ENCODE results near the gene SERTAD2.

SERTAD2 gene

GRCh38 chr2:64686283-64686956 is 32.7 kb upstream of the SERTAD2 start:
- Mint-ChIP-seq H3K4me1 (peaks cover 19% of the 10 kb centered on the region), H3K9me3 (no peaks in the 10 kb centered on the region), H3K27me3 (ENCODE audit: low read depth, poor library complexity) (no peaks in the 10 kb centered on the region), H3K36me3 (ENCODE audit: low read depth) (no peaks in the 10 kb centered on the region), H3K4me3 (no peak overlapping the region), H3K27ac (no peak overlapping the region)
- no peak for DNase-seq
- no peak for TF ChIP-seq CTCF (IDR thresholded peaks at IDR 0.05)

- no peak for DNase-seq
- TF ChIP-seq CTCF (IDR thresholded peaks at IDR 0.05): no peak
- Mint-ChIP-seq H3K27ac (no peak overlapping the region), H3K4me1 (peaks cover 19% of the 10 kb centered on the region), H3K36me3 (ENCODE audit: low read depth) (no peaks in the 10 kb centered on the region), H3K9me3 (no peaks in the 10 kb centered on the region), H3K27me3 (ENCODE audit: low read depth, poor library complexity) (no peaks in the 10 kb centered on the region), H3K4me3 (no peak overlapping the region)
Measured at GRCh38 chr2:64685430-64685829, 31.7 kb upstream of the SERTAD2 start.

- H3K27ac Mint-ChIP-seq: no peak overlapping the region
Measured at GRCh38 chr2:64683771-64684510, 30.2 kb upstream of the SERTAD2 start.

GRCh38 chr2:64681479-64681967 is 27.8 kb upstream of the SERTAD2 start:
- no peak for DNase-seq
- no peaks in the 10 kb centered on the region for H3K9me3 Mint-ChIP-seq
- H3K36me3 Mint-ChIP-seq (ENCODE audit: low read depth): no peaks in the 10 kb centered on the region
- no peak overlapping the region for H3K27ac Mint-ChIP-seq
- no peak overlapping the region for H3K4me3 Mint-ChIP-seq
- no peak for TF ChIP-seq CTCF (IDR thresholded peaks at IDR 0.05)
- peaks cover 7% of the 10 kb centered on the region for H3K27me3 Mint-ChIP-seq (ENCODE audit: low read depth, poor library complexity)
- peaks cover 26% of the 10 kb centered on the region for H3K4me1 Mint-ChIP-seq

More at GRCh38 chr2:64683771-64684510, 30.2 kb upstream of the SERTAD2 start:
- H3K27me3 Mint-ChIP-seq (ENCODE audit: low read depth, poor library complexity): no peaks in the 10 kb centered on the region
- peaks cover 30% of the 10 kb centered on the region for H3K4me1 Mint-ChIP-seq
- H3K9me3 Mint-ChIP-seq: no peaks in the 10 kb centered on the region
- no peak overlapping the region for H3K4me3 Mint-ChIP-seq
- no peaks in the 10 kb centered on the region for H3K36me3 Mint-ChIP-seq (ENCODE audit: low read depth)
- no peak for DNase-seq
- no peak for TF ChIP-seq CTCF (IDR thresholded peaks at IDR 0.05)

GRCh38 chr2:64679673-64680425 is 26.1 kb upstream of the SERTAD2 start:
- Mint-ChIP-seq H3K9me3 (no peaks in the 10 kb centered on the region), H3K27ac (peak overlapping the region; percentile 29), H3K36me3 (ENCODE audit: low read depth) (no peaks in the 10 kb centered on the region), H3K27me3 (ENCODE audit: low read depth, poor library complexity) (peaks cover 7% of the 10 kb centered on the region), H3K4me1 (peaks cover 16% of the 10 kb centered on the region), H3K4me3 (no peak overlapping the region)
- no peak for TF ChIP-seq CTCF (IDR thresholded peaks at IDR 0.05)
- no peak for DNase-seq
